B cell (primary cell): ENCODE data around the gene PCSK2.

Source experiments
- EZH2 ChIP-seq: IDR thresholded peaks from 2 replicates; pipeline ENCODE4 v1.6.1; 2012; ENCODE audit warnings: borderline replicate concordance, low read depth, mild to moderate bottlenecking, moderate library complexity, low read length; ENCODE audit not compliant: insufficient read depth, poor library complexity, severe bottlenecking
- TF ChIP-seq, protein P1 (sequence below): fragments of 200-600 bp; IDR thresholded peaks from one replicate; pipeline ENCODE4 v1.8.0; 2022; ENCODE audit warnings: antibody characterized with exemption, mild to moderate bottlenecking

GRCh38 chr20:17343656-17344452 is 117.0 kb downstream of the PCSK2 start:
- TF ChIP-seq, protein P1, sequence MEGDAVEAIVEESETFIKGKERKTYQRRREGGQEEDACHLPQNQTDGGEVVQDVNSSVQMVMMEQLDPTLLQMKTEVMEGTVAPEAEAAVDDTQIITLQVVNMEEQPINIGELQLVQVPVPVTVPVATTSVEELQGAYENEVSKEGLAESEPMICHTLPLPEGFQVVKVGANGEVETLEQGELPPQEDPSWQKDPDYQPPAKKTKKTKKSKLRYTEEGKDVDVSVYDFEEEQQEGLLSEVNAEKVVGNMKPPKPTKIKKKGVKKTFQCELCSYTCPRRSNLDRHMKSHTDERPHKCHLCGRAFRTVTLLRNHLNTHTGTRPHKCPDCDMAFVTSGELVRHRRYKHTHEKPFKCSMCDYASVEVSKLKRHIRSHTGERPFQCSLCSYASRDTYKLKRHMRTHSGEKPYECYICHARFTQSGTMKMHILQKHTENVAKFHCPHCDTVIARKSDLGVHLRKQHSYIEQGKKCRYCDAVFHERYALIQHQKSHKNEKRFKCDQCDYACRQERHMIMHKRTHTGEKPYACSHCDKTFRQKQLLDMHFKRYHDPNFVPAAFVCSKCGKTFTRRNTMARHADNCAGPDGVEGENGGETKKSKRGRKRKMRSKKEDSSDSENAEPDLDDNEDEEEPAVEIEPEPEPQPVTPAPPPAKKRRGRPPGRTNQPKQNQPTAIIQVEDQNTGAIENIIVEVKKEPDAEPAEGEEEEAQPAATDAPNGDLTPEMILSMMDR, result no peak
- no peak for TF ChIP-seq EZH2
